Ovary (tissue), 9 donors: ENCODE measurements around the gene ZCCHC17. TPM values are rescaled to one million over a fixed set of nuclear protein-coding genes. Genes with fewer than 3 reads are reported as not detected.

Source experiments
- DNase-seq, 5 donors: peaks; one replicate each; pipeline ENCODE4 v3.0.0-alpha.2; 2019 to 2020
- H3K27ac ChIP-seq, 2 donors: fragments of 200-600 bp; one replicate each; pipeline versions ENCODE4 v1.5.1 to v1.8.0; 2019 to 2022
- H3K27me3 ChIP-seq: fragments of 200-600 bp; one replicate; pipeline ENCODE4 v1.8.0; 2022
- H3K36me3 ChIP-seq: fragments of 200-600 bp; sonication (generic); one replicate; pipeline ENCODE4 v1.5.1; 2019
- H3K4me1 ChIP-seq: one replicate; pipeline ENCODE4 v1.8.1; 2013; ENCODE audit warnings: mild to moderate bottlenecking, moderate library complexity; ENCODE audit not compliant: insufficient read depth
- H3K4me3 ChIP-seq: fragments of 200-600 bp; sonication (generic); one replicate; pipeline ENCODE4 v1.5.1; 2017
- H3K9me3 ChIP-seq, 2 donors: fragments of 200-600 bp in 1 of 2; sonication (generic) in 1 of 2; one replicate each; pipeline versions ENCODE4 v1.5.1 to v1.8.1; 2013 to 2019; ENCODE audit warnings: mild to moderate bottlenecking in 1 of 2, moderate library complexity in 1 of 2
- CTCF ChIP-seq, 3 donors: fragments of 450-650 bp in 2 of 3; fragments of 200-600 bp in 1 of 3; IDR thresholded peaks; one replicate each; pipeline versions ENCODE4 v1.5.1 to v1.8.0; 2016 to 2022; ENCODE audit warnings: antibody characterized with exemption in 3 of 3, mild to moderate bottlenecking in 1 of 3
- EP300 ChIP-seq: sonication (generic); formaldehyde crosslinking; IDR thresholded peaks from one replicate; pipeline ENCODE4 v1.6.1; 2017; ENCODE audit warnings: antibody characterized with exemption
- POLR2A ChIP-seq: fragments of 450-650 bp; IDR thresholded peaks from one replicate; pipeline ENCODE4 v1.6.1; 2017; ENCODE audit warnings: antibody characterized with exemption, mild to moderate bottlenecking, moderate library complexity
- WGBS, 3 donors: extraction: QIAGEN DNeasy Blood & Tissue Kit in 1 of 3; methylation state at CpG; one replicate each; pipeline versions ENCODE4 v1.1.5 to v1.1.7; 2013 to 2017; 5-methylcytosine and 5-hydroxymethylcytosine counted together
- intact Hi-C, 4 donors: fragments of 100-400 bp; cut with DNase I; formaldehyde crosslinking; loops; one replicate each; pipeline versions ENCODE4 v1.11.0 to v1.15.1; 2022 to 2023
- polyA plus RNA-seq, 2 donors: library from polyadenylated mRNA; stranded (reverse); fragments of 200-250 nt in 1 of 2; fragments of 350-450 nt in 1 of 2; fragmentation: Illumina TruSeq in 1 of 2; extraction: RNeasy Lipid Tissue Mini Kit (QIAGEN cat#74804) in 1 of 2; gene quantifications; one replicate each; pipeline ENCODE4 v1.2.3, GENCODE V29; 2013 to 2014
- total RNA-seq, 7 donors: library from RNA; depleted of rRNA in 2 of 7; stranded (reverse); fragments of >200 nt in 2 of 7; fragmentation: NEBNext Ultra II Directional in 3 of 7; extraction: Animal tissue kit (Norgen Biotek cat#: 25700) in 3 of 7; gene quantifications; one replicate each; pipeline versions ENCODE4 v1.1.0 to v1.2.4, GENCODE V29; 2016 to 2023
- donor health status: DM: no; HTN: no; CAD: no; lungs with moderate emphysema.
- donor health status: DM: no; HTN: no; CAD: no.
- donor health status: Bipolar disorder and iron deficiency.
- donor health status: DM: yes; HTN: yes; CAD: no.
- donor health status: DM: no; HTN: no; CAD: no.
- donor health status: DM: yes; HTN: yes; CAD: no.

Gene ZCCHC17
- total and polyA plus RNA-seq, 9 donors: 16.0 to 48.5 (median 23.0) TPM

- Histone ChIP-seq H3K4me3 (no peak overlapping the region), H3K27ac (no peak overlapping the region), H3K4me1 (no peaks in the 10 kb centered on the region), H3K27me3 (no peaks in the 10 kb centered on the region), H3K9me3 (no peaks in the 10 kb centered on the region), H3K36me3 (no peaks in the 10 kb centered on the region)
- TF ChIP-seq POLR2A (no peak), EP300 (no peak), CTCF (IDR thresholded peaks at IDR 0.05) (no peak)
- WGBS, 3 donors: 76 to 87% (median 82%) methylated on average over 10 of the region's 10 CpGs
- intact Hi-C loops: no loop called here
- no peak for DNase-seq
Measured at GRCh38 chr1:31336687-31337467, 40.0 kb downstream of the ZCCHC17 start.

- H3K4me1 ChIP-seq: no peaks in the 10 kb centered on the region
- TF ChIP-seq EP300 (no peak), POLR2A (no peak), CTCF (IDR thresholded peaks at IDR 0.05) (no peak)
- H3K27ac ChIP-seq: no peak overlapping the region
- H3K27me3 ChIP-seq: no peaks in the 10 kb centered on the region
- no peaks in the 10 kb centered on the region for H3K36me3 ChIP-seq
- no peaks in the 10 kb centered on the region for H3K9me3 ChIP-seq
- 0 to 89% (median 88%) methylated on average over 1 of the region's 1 CpG for WGBS, 3 donors
- H3K4me3 ChIP-seq: no peak overlapping the region
- intact Hi-C loops: no loop called here
- DNase-seq: no peak
Measured at GRCh38 chr1:31344503-31344902, 47.7 kb downstream of the ZCCHC17 start.

GRCh38 chr1:31345635-31346034 lies 48.8 kb downstream of the ZCCHC17 start:
- Histone ChIP-seq H3K36me3 (no peaks in the 10 kb centered on the region), H3K4me3 (no peak overlapping the region), H3K27me3 (no peaks in the 10 kb centered on the region), H3K4me1 (no peaks in the 10 kb centered on the region), H3K9me3 (no peaks in the 10 kb centered on the region), H3K27ac (no peak overlapping the region)
- 86 to 94% (median 91%) methylated on average over 2 of the region's 2 CpGs for WGBS, 3 donors
- no peak for DNase-seq
- TF ChIP-seq CTCF (IDR thresholded peaks at IDR 0.05): no peak
- no peak for TF ChIP-seq POLR2A
- no peak for TF ChIP-seq EP300
- intact Hi-C loops: no loop called here

- no peak for TF ChIP-seq EP300
- no peak for TF ChIP-seq CTCF (IDR thresholded peaks at IDR 0.05)
- TF ChIP-seq POLR2A: no peak
- intact Hi-C loops: no loop called here
- no peaks in the 10 kb centered on the region for H3K36me3 ChIP-seq
Measured at GRCh38 chr1:31346785-31347184, 50.0 kb downstream of the ZCCHC17 start.

More at GRCh38 chr1:31346785-31347184, 50.0 kb downstream of the ZCCHC17 start:
- H3K27me3 ChIP-seq: no peaks in the 10 kb centered on the region
- H3K4me3 ChIP-seq: no peak overlapping the region
- H3K9me3 ChIP-seq: no peaks in the 10 kb centered on the region
- DNase-seq: no peak
- H3K4me1 ChIP-seq: no peaks in the 10 kb centered on the region
- H3K27ac ChIP-seq: no peak overlapping the region
